SK-N-SH (cell line): ENCODE data around the gene TBRG4. TPM values are rescaled to one million over a fixed set of nuclear protein-coding genes. Genes with fewer than 3 reads are reported as not detected.

ENCODE experiments used
- CTCF ChIA-PET: fragments of 300-600, 350-600 bp; formaldehyde crosslinking; extraction: SDS; loops from one replicate; lab custom pipeline; 2021; lab: Yijun Ruan, JAX
- POLR2A ChIA-PET: fragments of 350-600 bp; sonication (Branson Sonifier 250); formaldehyde crosslinking; extraction: SDS; loops from one replicate; lab custom pipeline; 2020; ENCODE audit warnings: antibody characterized with exemption, inconsistent platforms; lab: Yijun Ruan, JAX
- DNase-seq: peaks from one replicate; pipeline ENCODE4 v3.0.0; 2012
- H2AFZ ChIP-seq: fragments of 200-600 bp; sonication (generic); 2 replicates; pipeline ENCODE4 v1.8.1; 2016; ENCODE audit warnings: antibody characterized with exemption, mild to moderate bottlenecking, low read depth
- H3F3A ChIP-seq: fragments of 200-600 bp; sonication (generic); replicated peaks from 2 replicates; pipeline ENCODE3; 2016; ENCODE audit warnings: antibody characterized with exemption, mild to moderate bottlenecking; ENCODE audit not compliant: insufficient read depth
- H3K27ac ChIP-seq, 2 experiments: fragments of 200-500 bp in 1 of 2; fragments of 200-600 bp in 1 of 2; sonication (Bioruptor generic) in 1 of 2; sonication (generic), shearing (Covaris generic) in 1 of 2; 2 replicates each; pipeline versions ENCODE4 v1.5.1 to v1.6.1; 2014 to 2016; ENCODE audit warnings: low read depth in 2 of 2, inconsistent platforms in 1 of 2, low read length in 1 of 2, mild to moderate bottlenecking in 1 of 2, mixed read lengths in 1 of 2
- H3K27me3 ChIP-seq: fragments of 200-600 bp; sonication (generic), shearing (Covaris generic); 2 replicates; pipeline ENCODE4 v1.6.1; 2016; ENCODE audit warnings: mixed run types; ENCODE audit not compliant: insufficient read depth
- H3K36me3 ChIP-seq, 2 experiments: fragments of 200-500 bp in 1 of 2; fragments of 200-600 bp in 1 of 2; sonication (Bioruptor generic) in 1 of 2; sonication (generic) in 1 of 2; replicated peaks in 1 of 2; 2 replicates each; pipeline versions ENCODE3 to v1.5.1; 2014 to 2016; ENCODE audit warnings: low read length in 1 of 2, mild to moderate bottlenecking in 1 of 2; ENCODE audit not compliant: insufficient read depth in 2 of 2, control insufficient read depth in 1 of 2
- H3K4me1 ChIP-seq, 2 experiments: fragments of 200-500 bp in 1 of 2; fragments of 200-600 bp in 1 of 2; sonication (Bioruptor generic) in 1 of 2; sonication (generic), shearing (Covaris generic) in 1 of 2; 2 replicates each; pipeline versions ENCODE4 v1.5.1 to v1.6.1; 2014 to 2016; ENCODE audit warnings: low read depth in 1 of 2, low read length in 1 of 2, mixed run types in 1 of 2; ENCODE audit not compliant: insufficient read depth in 2 of 2, control insufficient read depth in 1 of 2
- H3K4me2 ChIP-seq: fragments of 200-600 bp; sonication (generic), shearing (Covaris generic); 2 replicates; pipeline ENCODE4 v1.6.1; 2017; ENCODE audit warnings: mixed run types
- H3K4me3 ChIP-seq, 2 experiments: fragments of 200-500 bp in 1 of 2; fragments of 200-600 bp in 1 of 2; sonication (Bioruptor generic) in 1 of 2; sonication (generic), shearing (Covaris generic) in 1 of 2; 2 replicates each; pipeline versions ENCODE4 v1.5.1 to v1.8.1; 2014 to 2016; ENCODE audit warnings: low read depth in 2 of 2, inconsistent platforms in 1 of 2, low read length in 1 of 2, mild to moderate bottlenecking in 1 of 2, mixed read lengths in 1 of 2, moderate library complexity in 1 of 2
- H3K79me2 ChIP-seq: fragments of 200-600 bp; sonication (generic); 2 replicates; pipeline ENCODE4 v1.8.1; 2017; ENCODE audit warnings: mild to moderate bottlenecking; ENCODE audit not compliant: insufficient read depth
- H3K9ac ChIP-seq: fragments of 200-600 bp; sonication (generic); 2 replicates; pipeline ENCODE4 v1.6.1; 2017; ENCODE audit warnings: mixed run types
- H3K9me2 ChIP-seq: fragments of 200-600 bp; sonication (generic); 2 replicates; pipeline ENCODE4 v1.6.1; 2017; ENCODE audit warnings: mixed run types
- H3K9me3 ChIP-seq: fragments of 200-600 bp; sonication (generic); 2 replicates; pipeline ENCODE4 v1.6.1; 2017; ENCODE audit warnings: mixed run types, mild to moderate bottlenecking, moderate library complexity
- H4K20me1 ChIP-seq: fragments of 200-600 bp; sonication (generic); 2 replicates; pipeline ENCODE4 v1.6.1; 2017; ENCODE audit warnings: mild to moderate bottlenecking, mixed run types; ENCODE audit not compliant: insufficient read depth
- CHD2 ChIP-seq: fragments of 150-350 bp; IDR thresholded peaks from 2 replicates; pipeline ENCODE4 v1.6.1; 2018; ENCODE audit warnings: low read length; ENCODE audit not compliant: partially characterized antibody
- EP300 ChIP-seq, 2 experiments: IDR thresholded peaks; 2 replicates each; pipeline versions ENCODE4 v1.4.0 to v1.6.1; 2012; ENCODE audit warnings: borderline replicate concordance in 1 of 2, low read depth in 1 of 2, low read length in 1 of 2
- FOSL2 ChIP-seq: IDR thresholded peaks from 2 replicates; pipeline ENCODE4 v1.4.0; 2012; ENCODE audit warnings: low read depth, mild to moderate bottlenecking, moderate library complexity, borderline replicate concordance
- FOXJ3 ChIP-seq: sonication (generic); formaldehyde crosslinking; IDR thresholded peaks from 2 replicates; pipeline ENCODE4 v1.5.1; 2020; ENCODE audit warnings: mild to moderate bottlenecking, missing genetic modification reagents
- FOXM1 ChIP-seq: IDR thresholded peaks from 2 replicates; pipeline ENCODE4 v1.4.0; 2012; ENCODE audit warnings: low read depth, mild to moderate bottlenecking
- GATA2 ChIP-seq: sonication (generic); formaldehyde crosslinking; IDR thresholded peaks from 2 replicates; pipeline ENCODE4 v1.5.0; 2020; ENCODE audit warnings: mild to moderate bottlenecking, missing genetic modification reagents
- JUND ChIP-seq: IDR thresholded peaks from 2 replicates; pipeline ENCODE4 v1.4.0; 2012
- MAX ChIP-seq: IDR thresholded peaks from 2 replicates; pipeline ENCODE4 v1.4.0; 2012; ENCODE audit warnings: low read depth
- MEF2A ChIP-seq: IDR thresholded peaks from 2 replicates; pipeline ENCODE4 v1.4.0; 2012; ENCODE audit warnings: low read depth, borderline replicate concordance
- NFIC ChIP-seq: IDR thresholded peaks from 2 replicates; pipeline ENCODE4 v1.4.0; 2012; ENCODE audit warnings: borderline replicate concordance
- NRF1 ChIP-seq: IDR thresholded peaks from 2 replicates; pipeline ENCODE4 v1.6.1; 2012; ENCODE audit warnings: low read depth, mild to moderate bottlenecking, low read length
- RAD21 ChIP-seq: IDR thresholded peaks from 2 replicates; pipeline ENCODE4 v1.6.1; 2012; ENCODE audit warnings: mild to moderate bottlenecking, low read length
- RFX5 ChIP-seq: IDR thresholded peaks from 2 replicates; pipeline ENCODE4 v1.6.1; 2012; ENCODE audit warnings: mild to moderate bottlenecking, improper control_type of control experiment, low read length
- TAF1 ChIP-seq: IDR thresholded peaks from 2 replicates; pipeline ENCODE4 v1.6.1; 2012; ENCODE audit warnings: low read depth, mild to moderate bottlenecking, low read length, moderate library complexity, borderline replicate concordance
- TCF12 ChIP-seq: IDR thresholded peaks from 2 replicates; pipeline ENCODE4 v1.4.0; 2012
- USF2 ChIP-seq: fragments of 150-350 bp; IDR thresholded peaks from 2 replicates; pipeline ENCODE4 v1.6.1; 2017; ENCODE audit warnings: antibody characterized with exemption, low read length, low read depth, borderline replicate concordance
- YY1 ChIP-seq: IDR thresholded peaks from 2 replicates; pipeline ENCODE4 v1.4.0; 2012; ENCODE audit warnings: low read depth, mild to moderate bottlenecking
- WGBS: methylation state at CpG from one replicate; pipeline ENCODE4 v1.1.6; 2017; ENCODE audit warnings: low lambda C conversion rate; 5-methylcytosine and 5-hydroxymethylcytosine counted together
- polyA plus RNA-seq, 3 experiments: library from polyadenylated mRNA; depleted of rRNA; stranded (reverse); fragments of >200 nt; gene quantifications; 2 replicates each; pipeline ENCODE4 v1.2.3, GENCODE V29; 2012
- TF ChIP-seq, protein P1 (sequence below): IDR thresholded peaks from 2 replicates; pipeline ENCODE4 v1.4.0; 2012; ENCODE audit warnings: low read depth, borderline replicate concordance

TBRG4 gene
- polyA plus RNA-seq, 1 of the 3 experiments (the other 2 are of a cell fraction) = 76.2 TPM

GRCh38 chr7:45147858-45148652, 36.6 kb upstream of the TBRG4 start:
- Histone ChIP-seq H3K36me3 (no peaks in the 10 kb centered on the region), H2AFZ (no peak overlapping the region), H4K20me1 (no peaks in the 10 kb centered on the region), H3K4me3 (no peak overlapping the region), H3K27ac (no peak overlapping the region), H3K4me2 (no peak overlapping the region), H3K9me2 (no peaks in the 10 kb centered on the region), H3K79me2 (no peaks in the 10 kb centered on the region), H3K9me3 (no peaks in the 10 kb centered on the region), H3K27me3 (peaks cover 15% of the 10 kb centered on the region), H3K4me1 (peaks cover 0 to 4% of the 10 kb centered on the region in 2 experiments; a peak in 1 of 4 replicates), H3K9ac (no peak overlapping the region), H3F3A (no peaks in the 10 kb centered on the region)
- CTCF ChIA-PET = interaction anchor here (1.3 to 14.4 kb wide), 5 partner anchors 9 to 220 kb away, joined by 3 to 201 read pairs (median 5); partner anchors contain the start of gene RAMP3
- POLR2A ChIA-PET = no interaction called here
- no peak for DNase-seq
- WGBS = 73% methylated on average over 32 of the region's 32 CpGs
- TF ChIP-seq RFX5 = no peak
- TF ChIP-seq FOSL2 = no peak
- no peak for TF ChIP-seq NFIC
- TF ChIP-seq TCF12 = no peak
- TF ChIP-seq GATA2 (CRISPR knock-in tag) = no peak
- no peak for TF ChIP-seq EP300 (IDR thresholded peaks at IDR 0.05; ENCODE audit: borderline replicate concordance in 1 of 2, low read depth in 1 of 2, low read length in 1 of 2)
- no peak for TF ChIP-seq JUND
- TF ChIP-seq MEF2A = no peak
- TF ChIP-seq, protein P1, sequence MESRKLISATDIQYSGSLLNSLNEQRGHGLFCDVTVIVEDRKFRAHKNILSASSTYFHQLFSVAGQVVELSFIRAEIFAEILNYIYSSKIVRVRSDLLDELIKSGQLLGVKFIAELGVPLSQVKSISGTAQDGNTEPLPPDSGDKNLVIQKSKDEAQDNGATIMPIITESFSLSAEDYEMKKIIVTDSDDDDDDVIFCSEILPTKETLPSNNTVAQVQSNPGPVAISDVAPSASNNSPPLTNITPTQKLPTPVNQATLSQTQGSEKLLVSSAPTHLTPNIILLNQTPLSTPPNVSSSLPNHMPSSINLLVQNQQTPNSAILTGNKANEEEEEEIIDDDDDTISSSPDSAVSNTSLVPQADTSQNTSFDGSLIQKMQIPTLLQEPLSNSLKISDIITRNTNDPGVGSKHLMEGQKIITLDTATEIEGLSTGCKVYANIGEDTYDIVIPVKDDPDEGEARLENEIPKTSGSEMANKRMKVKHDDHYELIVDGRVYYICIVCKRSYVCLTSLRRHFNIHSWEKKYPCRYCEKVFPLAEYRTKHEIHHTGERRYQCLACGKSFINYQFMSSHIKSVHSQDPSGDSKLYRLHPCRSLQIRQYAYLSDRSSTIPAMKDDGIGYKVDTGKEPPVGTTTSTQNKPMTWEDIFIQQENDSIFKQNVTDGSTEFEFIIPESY = no peak
- no peak for TF ChIP-seq USF2
- TF ChIP-seq FOXJ3 (CRISPR knock-in tag) = no peak
- TF ChIP-seq YY1 = no peak
- TF ChIP-seq MAX = no peak
- no peak for TF ChIP-seq RAD21
- TF ChIP-seq TAF1 = no peak
- TF ChIP-seq FOXM1 = no peak
- TF ChIP-seq CHD2 = no peak
- no peak for TF ChIP-seq NRF1
